WI38 (cell line): ENCODE results near the gene ABCD3.

Experiments
- H3K4me3 ChIP-seq: 2 replicates; pipeline ENCODE4 v1.5.1; 2011; ENCODE audit warnings: low read depth, mild to moderate bottlenecking, control low read depth, low read length
- CTCF ChIP-seq: IDR thresholded peaks from 2 replicates; pipeline ENCODE4 v1.5.1; 2012; ENCODE audit warnings: low read depth, mild to moderate bottlenecking, control low read depth, low read length

Gene ABCD3

DNA sequence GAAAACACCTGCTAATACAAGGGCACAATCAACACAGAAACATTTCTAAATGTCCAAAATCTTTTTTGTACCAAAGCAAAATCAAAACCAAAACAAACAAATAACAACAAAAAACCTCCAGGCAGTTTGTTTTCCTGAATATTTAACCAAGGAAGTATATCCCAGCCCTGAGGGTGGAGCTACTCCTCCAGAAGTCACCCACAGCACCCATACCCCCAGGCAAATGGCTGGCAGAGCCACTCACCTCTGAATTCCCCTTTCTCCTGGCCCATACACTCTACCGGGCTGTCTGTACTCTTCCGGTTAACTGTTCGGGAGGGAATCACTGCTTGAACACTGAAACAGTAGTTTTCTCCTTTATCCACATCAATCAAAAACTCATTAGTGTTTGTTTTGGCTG is 113.9 kb downstream of the ABCD3 start:
- no peak overlapping the region for H3K4me3 ChIP-seq
- no peak for TF ChIP-seq CTCF

DNA sequence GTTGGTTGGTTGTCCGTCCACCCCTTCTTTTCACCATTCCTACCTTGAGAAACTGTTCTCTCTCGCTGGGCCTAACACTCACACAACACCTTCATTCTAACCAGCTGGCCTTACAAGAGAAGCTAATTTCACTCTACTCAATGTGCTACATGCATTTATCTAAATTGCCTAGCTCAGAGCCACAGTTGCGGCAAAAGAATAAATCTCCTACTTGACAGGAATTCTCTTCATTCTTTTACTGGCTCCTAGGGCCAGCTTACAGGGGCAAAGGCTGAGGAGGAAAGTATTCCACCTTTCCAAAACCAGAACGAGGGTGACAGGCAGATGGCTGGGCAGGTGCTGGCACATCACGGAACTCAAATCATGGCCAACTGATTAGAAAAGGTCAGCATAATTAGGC is 116.9 kb downstream of the ABCD3 start:
- TF ChIP-seq CTCF, result no peak
- peak overlapping the region; percentile 94 for H3K4me3 ChIP-seq

DNA sequence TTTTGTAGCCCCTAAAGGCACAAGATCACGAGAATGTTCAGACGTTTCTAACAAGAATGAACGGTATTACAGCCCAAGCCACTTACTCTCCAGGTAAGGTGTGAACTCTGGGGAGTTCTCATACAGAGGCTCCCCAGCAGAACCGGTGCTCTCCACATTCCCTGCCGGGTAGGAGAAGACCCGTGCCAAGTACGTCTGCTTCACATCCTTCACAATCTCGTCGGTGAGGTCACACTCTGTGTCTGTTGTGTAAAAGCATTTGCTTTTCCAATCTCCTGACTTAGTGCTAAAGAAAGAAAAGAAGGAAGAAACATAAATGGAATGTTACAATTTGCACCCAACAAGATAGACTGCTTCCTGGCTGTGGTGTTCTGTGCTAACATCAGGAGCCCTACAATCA is 117.7 kb downstream of the ABCD3 start:
- H3K4me3 ChIP-seq, result peak overlapping the region; percentile 94
- TF ChIP-seq CTCF, result no peak

- no peak for TF ChIP-seq CTCF
- H3K4me3 ChIP-seq, result peak overlapping the region; percentile 94
Measured at GRCh38 chr1:94537254-94537653, 119.1 kb downstream of the ABCD3 start.

GRCh38 chr1:94538243-94538827 is 120.1 kb downstream of the ABCD3 start:
- TF ChIP-seq CTCF, result no peak
- peak overlapping the region; percentile 94 for H3K4me3 ChIP-seq

- no peak for TF ChIP-seq CTCF
- H3K4me3 ChIP-seq, result peak overlapping the region; percentile 94
Measured at GRCh38 chr1:94539496-94539895, 121.3 kb downstream of the ABCD3 start.

DNA sequence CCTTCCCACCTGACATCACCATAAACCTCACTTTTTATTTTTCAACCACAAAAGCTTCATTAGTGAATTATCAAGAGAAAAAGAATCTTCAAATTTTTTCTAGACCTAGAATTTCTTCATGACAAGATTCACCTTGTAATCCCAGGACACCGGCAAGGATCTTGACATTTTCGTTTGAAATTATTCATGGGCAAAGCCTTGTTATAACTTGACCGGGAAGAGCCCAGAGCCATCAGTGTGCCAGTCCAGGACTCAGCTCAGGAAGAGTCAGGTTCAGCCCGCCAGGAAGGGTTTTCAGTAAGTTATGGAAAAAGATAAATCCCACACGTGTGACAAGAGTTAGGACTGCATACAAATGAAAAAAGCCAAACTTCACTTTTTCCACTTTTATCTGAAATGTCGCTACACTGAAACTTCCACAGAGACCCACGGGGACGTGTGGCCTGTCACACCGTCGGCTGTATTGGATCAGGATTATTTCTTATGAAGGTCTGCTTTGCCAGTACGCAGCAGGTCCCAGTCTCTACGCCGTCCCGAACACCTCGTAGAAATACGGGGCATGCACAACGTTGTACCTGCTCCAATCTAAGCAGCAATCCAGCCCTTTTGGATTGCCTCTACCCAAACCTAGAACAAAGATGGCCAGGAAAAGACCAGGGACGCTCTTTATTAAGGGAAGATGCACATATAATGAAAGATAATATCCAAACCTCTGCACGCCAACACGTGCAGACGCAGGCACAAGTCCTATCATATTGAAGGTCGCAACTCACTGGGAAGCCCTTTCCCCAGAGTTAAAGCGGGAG is 122.5 kb downstream of the ABCD3 start:
- no peak for TF ChIP-seq CTCF
- H3K4me3 ChIP-seq, result peak overlapping the region; percentile 94
